HS-27A (cell line): ENCODE measurements around the gene ADAMTSL2.

Source experiments
- DNase-seq: peaks from one replicate; pipeline ENCODE4 v3.0.0-alpha.2; 2012; ENCODE audit warnings: low read depth, missing footprints

Gene ADAMTSL2

GRCh38 chr9:133606708-133607025 is 72.2 kb downstream of the ADAMTSL2 start:
- DNase-seq = no peak

GRCh38 chr9:133607381-133607780 is 72.9 kb downstream of the ADAMTSL2 start:
- no peak for DNase-seq

- no peak for DNase-seq
Observed at GRCh38 chr9:133607976-133608375, 73.5 kb downstream of the ADAMTSL2 start.

DNA sequence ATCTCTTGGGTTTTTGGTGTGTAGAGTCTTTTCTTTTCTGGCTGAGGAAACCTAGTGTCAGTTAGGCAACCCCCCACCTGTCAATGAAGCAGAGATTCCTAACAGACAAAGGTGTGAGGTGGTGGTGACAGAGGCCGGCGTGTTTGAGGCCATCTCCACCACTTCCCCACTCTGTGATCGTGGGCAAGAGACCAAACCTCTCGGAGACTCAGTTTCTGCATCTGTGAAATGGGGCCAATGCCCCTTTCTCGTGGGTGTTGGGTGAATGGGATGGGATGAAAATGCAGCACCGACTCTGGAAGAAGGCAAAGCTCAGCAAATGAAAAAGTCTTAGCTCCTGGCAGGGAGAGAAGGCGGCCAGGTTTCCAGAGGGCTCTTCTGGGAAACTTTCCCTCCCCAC is 73.9 kb downstream of the ADAMTSL2 start:
- DNase-seq = no peak

DNA sequence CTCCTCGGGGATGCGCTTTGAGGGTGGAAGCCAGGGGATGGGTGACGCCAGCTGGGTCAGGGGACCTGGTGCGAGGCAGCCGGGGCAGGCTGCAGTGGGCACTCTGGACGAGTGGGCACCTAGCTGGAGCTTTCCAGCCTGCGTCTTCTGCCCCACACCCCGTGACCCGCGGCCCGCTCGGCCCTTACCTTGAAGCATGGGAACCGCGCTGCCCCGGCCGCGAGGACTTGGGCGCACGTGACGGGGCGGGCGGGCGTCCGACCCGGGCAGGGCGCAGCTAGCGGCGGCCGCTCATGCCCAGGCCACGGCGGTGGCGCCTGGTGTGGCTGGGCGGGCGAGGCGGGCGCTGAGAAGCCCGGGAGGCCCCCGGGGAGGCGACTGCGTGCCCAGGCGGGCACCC is 74.4 kb downstream of the ADAMTSL2 start:
- DNase-seq = no peak

- no peak for DNase-seq
Observed at GRCh38 chr9:133609311-133610098, 75.0 kb downstream of the ADAMTSL2 start, which contains the start of gene FAM163B. TSS of gene FAM163B (minus strand) at chr9:133609389. CDS start at chr9:133580223, 29,166 bp downstream.

DNA sequence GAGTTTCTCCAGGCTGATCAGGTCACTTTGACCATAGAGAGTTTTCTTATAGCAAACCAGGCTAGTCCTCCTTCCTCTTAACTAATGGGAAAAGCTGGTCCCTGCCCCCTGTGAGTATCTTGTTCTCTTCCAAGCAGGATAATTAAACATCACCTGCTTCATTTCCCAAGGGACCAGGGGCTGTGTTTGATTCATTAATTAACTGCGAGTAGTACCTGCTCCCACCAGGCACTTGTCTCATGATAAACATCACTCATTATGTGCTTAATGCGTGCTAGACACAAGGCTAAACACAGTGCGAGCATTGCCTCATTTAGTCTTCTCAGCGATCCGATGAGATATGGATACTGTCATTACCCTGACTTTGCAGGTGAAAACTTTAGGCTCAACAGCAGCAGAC is 76.3 kb downstream of the ADAMTSL2 start:
- no peak for DNase-seq

- DNase-seq = no peak
Observed at GRCh38 chr9:133612051-133612450, 77.5 kb downstream of the ADAMTSL2 start.

DNA sequence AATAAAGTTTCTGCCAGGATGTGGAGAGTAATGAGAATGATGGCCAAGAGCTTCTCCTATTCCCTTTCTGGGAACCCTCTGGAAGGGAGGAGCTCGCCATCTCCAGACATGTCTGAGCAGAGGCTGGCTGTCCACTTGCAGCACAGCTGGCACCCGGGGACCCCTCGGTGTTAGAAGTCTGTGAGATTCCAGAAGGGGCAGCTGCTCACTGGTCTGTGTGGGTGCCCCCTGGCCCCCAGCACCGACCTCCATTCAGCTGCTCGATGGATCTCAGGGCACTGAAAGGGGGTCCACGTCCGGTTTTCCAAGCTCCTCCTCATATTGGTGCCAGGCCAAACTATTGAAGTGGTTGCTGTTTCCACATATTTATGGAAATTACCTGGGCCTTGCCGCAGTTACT is 78.3 kb downstream of the ADAMTSL2 start:
- no peak for DNase-seq

DNA sequence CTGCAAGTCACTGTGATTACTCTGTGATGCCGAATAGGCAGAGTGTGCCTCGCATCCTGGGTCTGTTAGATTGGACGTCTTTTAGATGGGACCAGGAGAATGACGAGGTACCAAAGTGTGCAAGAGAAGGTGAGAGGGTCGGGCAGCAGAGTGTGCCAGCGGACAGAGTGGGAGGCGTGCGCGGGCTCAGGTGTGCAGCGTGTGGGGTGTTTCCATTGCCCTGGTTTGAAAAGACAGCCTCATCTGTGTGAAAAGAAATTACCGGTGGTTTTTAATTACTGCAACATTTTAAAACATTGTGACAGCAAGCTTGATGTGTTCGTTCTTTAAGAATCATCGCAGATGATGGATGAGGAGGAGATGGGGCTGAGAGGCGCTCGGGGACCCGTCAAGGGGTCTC is 78.9 kb downstream of the ADAMTSL2 start:
- no peak for DNase-seq

GRCh38 chr9:133614056-133614455 is 79.6 kb downstream of the ADAMTSL2 start:
- no peak for DNase-seq

DNA sequence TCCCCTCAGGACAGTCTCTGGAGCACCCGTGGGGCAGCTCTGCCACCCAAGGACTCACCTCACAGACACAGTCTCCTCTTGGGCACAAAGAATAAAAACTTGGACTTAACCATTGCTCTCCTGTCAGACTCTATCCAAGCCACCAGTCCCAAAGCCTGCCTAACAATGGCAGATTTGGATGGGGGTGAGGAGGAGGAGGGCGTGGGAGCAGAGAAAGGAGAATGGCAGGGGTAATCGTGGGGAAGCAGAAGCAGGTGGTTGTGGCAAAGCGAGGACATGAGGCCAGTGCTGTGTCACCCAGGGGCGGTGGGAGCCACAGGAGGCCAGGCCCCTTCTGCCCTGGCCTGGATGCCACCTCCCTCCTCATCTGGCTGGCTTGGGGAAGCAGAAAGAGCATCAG is 80.2 kb downstream of the ADAMTSL2 start:
- no peak for DNase-seq

- DNase-seq = no peak
Observed at GRCh38 chr9:133615186-133615585, 80.7 kb downstream of the ADAMTSL2 start.

GRCh38 chr9:133615606-133616188 is 81.2 kb downstream of the ADAMTSL2 start:
- DNase-seq = no peak

DNA sequence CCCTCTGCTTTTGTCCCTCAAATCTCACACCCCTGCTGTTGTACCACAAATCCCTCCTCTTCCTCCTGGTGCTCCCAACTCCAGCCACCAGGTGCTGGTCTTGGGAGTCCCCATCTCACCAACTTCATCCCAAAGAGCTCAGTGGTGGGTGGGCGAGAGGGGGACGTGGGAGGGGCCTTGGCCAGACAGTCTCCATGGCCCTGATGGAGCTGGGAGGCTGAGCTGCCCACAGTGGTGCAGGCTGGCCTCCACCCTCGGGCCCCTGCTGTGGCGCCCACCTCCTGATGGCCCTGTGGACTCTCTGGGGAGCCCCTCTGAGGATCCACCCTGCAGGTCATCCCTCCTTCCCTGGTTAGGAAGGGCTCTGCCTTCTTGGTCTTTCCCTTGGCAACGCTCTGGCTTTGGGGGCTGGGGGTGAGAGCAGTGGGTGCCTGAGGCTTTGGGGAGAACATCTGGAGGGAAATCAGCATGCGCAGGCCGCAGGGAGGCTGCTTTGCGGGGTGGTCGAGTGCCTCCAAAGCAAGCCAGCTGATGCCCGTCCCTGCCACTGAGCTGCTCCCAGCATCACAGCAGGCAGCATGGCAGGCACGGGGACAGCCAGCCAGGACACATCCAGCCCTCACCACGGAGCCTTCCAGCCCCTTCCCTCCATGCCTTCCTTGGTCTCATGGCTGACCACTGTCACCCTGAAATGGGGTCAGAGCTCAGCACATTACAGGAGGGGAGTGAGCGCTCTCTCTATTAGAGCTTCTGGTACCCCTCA is 82.3 kb downstream of the ADAMTSL2 start:
- DNase-seq = no peak

- no peak for DNase-seq
Observed at GRCh38 chr9:133618726-133619125, 84.2 kb downstream of the ADAMTSL2 start.

DNA sequence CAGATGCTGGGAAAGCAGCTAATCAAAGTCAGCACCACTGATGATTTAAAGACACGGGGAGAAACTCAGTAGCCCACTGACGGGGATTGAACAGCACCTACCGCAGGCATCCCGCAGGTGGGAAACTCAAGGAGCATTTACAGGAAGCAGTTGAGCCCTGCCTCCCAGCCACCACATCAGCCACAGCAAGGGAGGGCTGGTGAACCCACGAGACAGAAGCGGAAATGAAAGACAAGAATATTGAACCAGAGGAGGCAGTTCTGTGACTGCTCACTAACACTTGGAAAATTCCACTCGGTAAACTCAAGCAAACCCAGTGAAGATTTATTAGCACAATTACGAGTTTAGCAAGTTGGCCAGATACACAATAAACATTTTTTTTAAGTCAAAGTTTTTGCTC is 85.3 kb downstream of the ADAMTSL2 start:
- no peak for DNase-seq

- no peak for DNase-seq
Observed at GRCh38 chr9:133621725-133622267, 87.3 kb downstream of the ADAMTSL2 start.

- no peak for DNase-seq
Observed at GRCh38 chr9:133622555-133622954, 88.1 kb downstream of the ADAMTSL2 start.
